ENCODE data around the gene BCO2.

DNA sequence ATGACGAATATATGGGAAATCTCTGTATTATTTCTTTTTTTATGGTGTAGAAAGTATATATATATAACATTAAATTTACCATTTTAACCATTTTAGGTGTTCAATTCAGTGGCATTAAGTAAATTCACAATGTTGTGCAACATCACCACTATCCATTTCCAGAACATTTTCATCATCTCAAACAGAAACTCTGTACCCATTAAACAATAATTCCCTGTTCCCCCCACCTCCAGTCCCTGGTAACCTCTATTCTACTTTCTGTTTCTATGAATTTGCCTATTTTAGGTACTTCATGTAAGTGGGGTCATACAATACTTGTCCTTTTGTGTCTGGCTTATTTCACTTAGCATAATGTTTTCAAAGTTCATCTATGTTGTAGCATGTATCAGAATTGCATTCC is 35.6 kb downstream of the BCO2 start:
- TF ChIP-seq, protein P1, sequence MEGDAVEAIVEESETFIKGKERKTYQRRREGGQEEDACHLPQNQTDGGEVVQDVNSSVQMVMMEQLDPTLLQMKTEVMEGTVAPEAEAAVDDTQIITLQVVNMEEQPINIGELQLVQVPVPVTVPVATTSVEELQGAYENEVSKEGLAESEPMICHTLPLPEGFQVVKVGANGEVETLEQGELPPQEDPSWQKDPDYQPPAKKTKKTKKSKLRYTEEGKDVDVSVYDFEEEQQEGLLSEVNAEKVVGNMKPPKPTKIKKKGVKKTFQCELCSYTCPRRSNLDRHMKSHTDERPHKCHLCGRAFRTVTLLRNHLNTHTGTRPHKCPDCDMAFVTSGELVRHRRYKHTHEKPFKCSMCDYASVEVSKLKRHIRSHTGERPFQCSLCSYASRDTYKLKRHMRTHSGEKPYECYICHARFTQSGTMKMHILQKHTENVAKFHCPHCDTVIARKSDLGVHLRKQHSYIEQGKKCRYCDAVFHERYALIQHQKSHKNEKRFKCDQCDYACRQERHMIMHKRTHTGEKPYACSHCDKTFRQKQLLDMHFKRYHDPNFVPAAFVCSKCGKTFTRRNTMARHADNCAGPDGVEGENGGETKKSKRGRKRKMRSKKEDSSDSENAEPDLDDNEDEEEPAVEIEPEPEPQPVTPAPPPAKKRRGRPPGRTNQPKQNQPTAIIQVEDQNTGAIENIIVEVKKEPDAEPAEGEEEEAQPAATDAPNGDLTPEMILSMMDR (conservative IDR thresholded peaks at IDR 0.05; ENCODE audit: low read depth in 2 of 2): no peak
- TF ChIP-seq EZH2phosphoT487 (IDR thresholded peaks at IDR 0.05; ENCODE audit: unreplicated experiment): no peak
- TF ChIP-seq ZNF331 (CRISPR knock-in tag; IDR thresholded peaks at IDR 0.05; ENCODE audit: low read depth): no peak
- no peak for TF ChIP-seq POLR2AphosphoS5 (IDR thresholded peaks at IDR 0.05; ENCODE audit: low read depth)
- TF ChIP-seq, protein P2, sequence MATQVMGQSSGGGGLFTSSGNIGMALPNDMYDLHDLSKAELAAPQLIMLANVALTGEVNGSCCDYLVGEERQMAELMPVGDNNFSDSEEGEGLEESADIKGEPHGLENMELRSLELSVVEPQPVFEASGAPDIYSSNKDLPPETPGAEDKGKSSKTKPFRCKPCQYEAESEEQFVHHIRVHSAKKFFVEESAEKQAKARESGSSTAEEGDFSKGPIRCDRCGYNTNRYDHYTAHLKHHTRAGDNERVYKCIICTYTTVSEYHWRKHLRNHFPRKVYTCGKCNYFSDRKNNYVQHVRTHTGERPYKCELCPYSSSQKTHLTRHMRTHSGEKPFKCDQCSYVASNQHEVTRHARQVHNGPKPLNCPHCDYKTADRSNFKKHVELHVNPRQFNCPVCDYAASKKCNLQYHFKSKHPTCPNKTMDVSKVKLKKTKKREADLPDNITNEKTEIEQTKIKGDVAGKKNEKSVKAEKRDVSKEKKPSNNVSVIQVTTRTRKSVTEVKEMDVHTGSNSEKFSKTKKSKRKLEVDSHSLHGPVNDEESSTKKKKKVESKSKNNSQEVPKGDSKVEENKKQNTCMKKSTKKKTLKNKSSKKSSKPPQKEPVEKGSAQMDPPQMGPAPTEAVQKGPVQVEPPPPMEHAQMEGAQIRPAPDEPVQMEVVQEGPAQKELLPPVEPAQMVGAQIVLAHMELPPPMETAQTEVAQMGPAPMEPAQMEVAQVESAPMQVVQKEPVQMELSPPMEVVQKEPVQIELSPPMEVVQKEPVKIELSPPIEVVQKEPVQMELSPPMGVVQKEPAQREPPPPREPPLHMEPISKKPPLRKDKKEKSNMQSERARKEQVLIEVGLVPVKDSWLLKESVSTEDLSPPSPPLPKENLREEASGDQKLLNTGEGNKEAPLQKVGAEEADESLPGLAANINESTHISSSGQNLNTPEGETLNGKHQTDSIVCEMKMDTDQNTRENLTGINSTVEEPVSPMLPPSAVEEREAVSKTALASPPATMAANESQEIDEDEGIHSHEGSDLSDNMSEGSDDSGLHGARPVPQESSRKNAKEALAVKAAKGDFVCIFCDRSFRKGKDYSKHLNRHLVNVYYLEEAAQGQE (IDR thresholded peaks at IDR 0.05; ENCODE audit: unreplicated experiment): no peak

Data from GM23338 (cell line).